Pons (tissue), 1 donor: Measurements from ENCODE around the gene ACOX2.

Experiments
- DNase-seq: peaks from one replicate; pipeline ENCODE4 v3.0.0-alpha.2; 2016; ENCODE audit warnings: low spot score

Gene ACOX2

GRCh38 chr3:58474348-58474911 is 62.6 kb downstream of the ACOX2 start:
- DNase-seq = peak; percentile 54

GRCh38 chr3:58473275-58473674 is 63.7 kb downstream of the ACOX2 start:
- DNase-seq = no peak

- DNase-seq = no peak
Observed at GRCh38 chr3:58471025-58471887, 65.7 kb downstream of the ACOX2 start.

- no peak for DNase-seq
Observed at GRCh38 chr3:58470363-58471024, 66.5 kb downstream of the ACOX2 start.

- no peak for DNase-seq
Observed at GRCh38 chr3:58469096-58469495, 67.9 kb downstream of the ACOX2 start.

GRCh38 chr3:58466899-58467563 is 70.0 kb downstream of the ACOX2 start:
- no peak for DNase-seq

GRCh38 chr3:58464866-58465265 is 72.1 kb downstream of the ACOX2 start:
- DNase-seq = no peak

GRCh38 chr3:58463942-58464271 is 73.1 kb downstream of the ACOX2 start:
- no peak for DNase-seq

- DNase-seq = peak; percentile 70
Observed at GRCh38 chr3:58463181-58463941, 73.6 kb downstream of the ACOX2 start.

- DNase-seq = no peak
Observed at GRCh38 chr3:58462829-58463180, 74.2 kb downstream of the ACOX2 start.

- no peak for DNase-seq
Observed at GRCh38 chr3:58459160-58459559, 77.8 kb downstream of the ACOX2 start.
